Skeletal muscle tissue (tissue), 4 donors: ENCODE data around the gene RPS23. TPM values are rescaled to one million over a fixed set of nuclear protein-coding genes. Genes with fewer than 3 reads are reported as not detected.
A peak's percentile ranks its signal among the peaks of the same experiment; 100 is the strongest.

Experiments
- H3K27ac ChIP-seq: one replicate; pipeline ENCODE4 v1.7.0; 2013; ENCODE audit warnings: mild to moderate bottlenecking, low read depth, low read length, inconsistent platforms
- H3K27me3 ChIP-seq, 3 donors: one replicate each; pipeline ENCODE4 v1.7.0; 2013; ENCODE audit warnings: low read length in 3 of 3; ENCODE audit not compliant: control insufficient read depth in 3 of 3, insufficient read depth in 3 of 3
- H3K36me3 ChIP-seq, 3 donors: one replicate each; pipeline ENCODE4 v1.7.0; 2013; ENCODE audit warnings: low read length in 3 of 3; ENCODE audit not compliant: control insufficient read depth in 3 of 3, insufficient read depth in 3 of 3
- H3K4me1 ChIP-seq, 3 donors: one replicate each; pipeline ENCODE4 v1.7.0; 2013; ENCODE audit warnings: low read length in 3 of 3, mild to moderate bottlenecking in 3 of 3; ENCODE audit not compliant: control insufficient read depth in 3 of 3, insufficient read depth in 3 of 3
- H3K4me3 ChIP-seq, 3 donors: one replicate each; pipeline ENCODE4 v1.7.0; 2013; ENCODE audit warnings: low read length in 3 of 3
- H3K9ac ChIP-seq, 3 donors: one replicate each; pipeline ENCODE4 v1.7.0; 2013; ENCODE audit warnings: low read length in 3 of 3, mild to moderate bottlenecking in 3 of 3, moderate library complexity in 2 of 3, low read depth in 1 of 3
- H3K9me3 ChIP-seq, 3 donors: one replicate each; pipeline ENCODE4 v1.7.0; 2013; ENCODE audit warnings: low read length in 3 of 3; ENCODE audit not compliant: control insufficient read depth in 3 of 3
- total RNA-seq: library from RNA; depleted of rRNA; stranded (reverse); fragments of >200 nt; gene quantifications from one replicate; pipeline ENCODE4 v1.2.3, GENCODE V29; 2014
- donor health status: Osteomylitis.

The RPS23 gene
- total RNA-seq, 1 donor from 2014 or later: 9,051 TPM

DNA sequence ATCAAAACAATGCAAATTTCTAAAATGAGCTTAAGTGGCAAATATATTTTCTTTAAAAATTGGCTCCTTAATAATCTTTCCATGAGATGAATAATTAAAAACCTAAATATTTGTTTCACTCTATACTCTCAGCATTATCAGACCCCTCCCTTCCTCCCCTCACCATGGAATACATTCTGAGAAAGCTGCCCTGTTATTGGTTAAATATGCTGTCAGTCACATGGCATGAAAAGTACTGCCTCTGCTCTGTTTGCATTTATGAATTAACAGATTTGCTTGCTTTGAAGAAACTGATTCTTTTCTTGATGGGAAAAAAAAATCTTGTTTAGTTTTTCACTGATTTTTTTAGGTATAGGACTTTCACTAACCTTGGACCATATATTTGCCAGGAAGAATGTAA lies 17.0 kb upstream of the RPS23 start:
- H3K27me3 ChIP-seq: no peaks in the 10 kb centered on the region
- no peaks in the 10 kb centered on the region for H3K36me3 ChIP-seq
- no peak overlapping the region for H3K27ac ChIP-seq
- H3K4me1 ChIP-seq: peaks cover 0 to 4% (median 0%) of the 10 kb centered on the region in 3 donors
- no peak overlapping the region for H3K9ac ChIP-seq
- no peak overlapping the region for H3K4me3 ChIP-seq
- H3K9me3 ChIP-seq: no peaks in the 10 kb centered on the region

DNA sequence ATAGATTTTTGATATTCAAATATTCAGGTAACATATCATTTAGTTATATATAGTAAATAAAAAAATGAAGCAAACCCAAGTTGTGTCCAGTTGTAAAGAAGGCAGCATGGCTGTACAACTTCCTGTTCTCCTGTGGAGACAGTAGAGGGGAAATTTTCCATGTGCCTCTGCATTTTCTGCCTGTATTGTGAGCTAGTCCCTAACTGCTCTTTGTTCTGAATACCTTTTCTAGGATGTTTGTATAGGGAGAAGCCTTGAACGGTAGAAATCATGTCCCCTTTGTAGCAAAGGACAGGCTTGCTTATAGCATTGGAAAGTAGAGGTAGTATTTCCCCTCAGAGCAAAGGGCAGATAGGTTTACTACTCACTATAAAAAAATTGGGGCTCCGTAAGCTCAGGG lies 13.3 kb upstream of the RPS23 start:
- H3K9ac ChIP-seq: no peak overlapping the region
- peaks cover 0 to 4% (median 0%) of the 10 kb centered on the region in 3 donors for H3K4me1 ChIP-seq
- no peaks in the 10 kb centered on the region for H3K36me3 ChIP-seq
- no peak overlapping the region for H3K4me3 ChIP-seq
- H3K27me3 ChIP-seq: no peaks in the 10 kb centered on the region
- H3K27ac ChIP-seq: no peak overlapping the region
- no peaks in the 10 kb centered on the region for H3K9me3 ChIP-seq

- H3K4me3 ChIP-seq: no peak overlapping the region
- no peaks in the 10 kb centered on the region for H3K36me3 ChIP-seq
- no peak overlapping the region for H3K27ac ChIP-seq
- peaks cover 0 to 4% (median 0%) of the 10 kb centered on the region in 3 donors for H3K4me1 ChIP-seq
- H3K27me3 ChIP-seq: no peaks in the 10 kb centered on the region
- H3K9ac ChIP-seq: no peak overlapping the region
- H3K9me3 ChIP-seq: no peaks in the 10 kb centered on the region
Measured at GRCh38 chr5:82290908-82291307, 12.8 kb upstream of the RPS23 start.

GRCh38 chr5:82290005-82290404 lies 11.9 kb upstream of the RPS23 start:
- Histone ChIP-seq H3K4me1 (peaks cover 0 to 4% (median 0%) of the 10 kb centered on the region in 3 donors), H3K36me3 (no peaks in the 10 kb centered on the region), H3K27me3 (no peaks in the 10 kb centered on the region), H3K27ac (no peak overlapping the region), H3K4me3 (no peak overlapping the region), H3K9me3 (no peaks in the 10 kb centered on the region), H3K9ac (no peak overlapping the region)

DNA sequence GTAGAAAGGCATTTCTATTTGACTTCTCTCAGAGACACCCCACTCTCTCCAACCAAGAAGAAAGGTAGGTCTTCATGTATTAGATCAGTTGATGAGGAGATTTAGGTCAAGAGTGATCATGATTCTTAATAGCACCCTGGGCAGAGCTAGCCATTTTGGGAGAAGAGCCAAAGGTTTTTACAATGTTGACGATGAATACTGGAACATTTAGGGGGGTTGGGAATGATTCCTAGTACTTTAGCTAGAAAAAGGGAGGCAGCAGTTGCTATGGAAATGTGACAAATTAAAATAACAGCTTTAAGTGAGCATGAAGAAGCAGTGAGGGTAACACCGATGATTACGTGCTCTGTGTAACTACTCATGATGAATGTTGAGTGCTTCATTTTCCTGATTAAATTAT lies 9.5 kb upstream of the RPS23 start:
- H3K4me3 ChIP-seq: no peak overlapping the region
- H3K9ac ChIP-seq: no peak overlapping the region
- no peaks in the 10 kb centered on the region for H3K9me3 ChIP-seq
- no peaks in the 10 kb centered on the region for H3K36me3 ChIP-seq
- no peak overlapping the region for H3K27ac ChIP-seq
- no peaks in the 10 kb centered on the region for H3K27me3 ChIP-seq
- H3K4me1 ChIP-seq: peaks cover 0 to 4% (median 0%) of the 10 kb centered on the region in 3 donors

- H3K9ac ChIP-seq: no peak overlapping the region
- H3K27ac ChIP-seq: no peak overlapping the region
- H3K36me3 ChIP-seq: no peaks in the 10 kb centered on the region
- H3K4me1 ChIP-seq: no peaks in the 10 kb centered on the region
- no peaks in the 10 kb centered on the region for H3K9me3 ChIP-seq
- no peaks in the 10 kb centered on the region for H3K27me3 ChIP-seq
- H3K4me3 ChIP-seq: no peak overlapping the region
Measured at GRCh38 chr5:82285206-82285605, 7.1 kb upstream of the RPS23 start.

GRCh38 chr5:82283893-82284292 lies 5.7 kb upstream of the RPS23 start:
- H3K9me3 ChIP-seq: no peaks in the 10 kb centered on the region
- H3K27me3 ChIP-seq: no peaks in the 10 kb centered on the region
- H3K9ac ChIP-seq: no peak overlapping the region
- peaks cover 0 to 7% (median 7%) of the 10 kb centered on the region in 3 donors for H3K4me1 ChIP-seq
- H3K27ac ChIP-seq: no peak overlapping the region
- no peak overlapping the region for H3K4me3 ChIP-seq
- H3K36me3 ChIP-seq: no peaks in the 10 kb centered on the region

DNA sequence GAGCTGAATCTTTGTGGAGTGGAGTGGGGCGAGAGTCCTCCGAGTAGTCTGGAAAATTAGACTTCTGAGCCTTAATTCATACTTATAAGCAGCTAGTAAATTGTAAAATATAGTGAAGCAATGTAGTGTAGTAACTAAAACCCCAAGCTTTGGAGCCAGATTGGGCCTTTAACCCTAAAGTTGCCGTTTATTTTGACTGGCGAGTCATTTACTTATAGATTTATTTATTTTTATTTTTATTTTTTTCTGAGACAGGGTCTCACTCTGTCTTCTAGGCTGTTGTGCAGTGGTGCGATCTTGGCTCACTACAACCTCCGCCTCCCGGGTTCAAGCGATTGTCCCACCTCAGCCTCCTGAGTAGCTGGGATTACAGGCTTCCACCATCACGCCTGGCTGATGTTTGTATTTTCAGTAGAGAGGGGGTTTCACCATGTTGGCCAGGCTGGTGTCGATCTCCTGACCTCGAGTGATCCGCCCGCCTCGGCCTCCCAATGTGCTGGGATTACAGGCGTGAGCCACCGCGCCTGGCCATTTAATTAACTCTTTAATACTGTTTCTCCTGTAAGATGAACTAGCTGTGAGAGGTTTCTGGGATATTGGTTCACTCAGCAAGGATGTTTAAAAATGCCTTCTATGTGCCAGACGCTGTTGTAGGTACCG lies 687 bp upstream of the RPS23 start:
- H3K36me3 ChIP-seq: peaks cover 16 to 29% (median 24%) of the 10 kb centered on the region in 3 donors
- H3K4me1 ChIP-seq: peaks cover 11 to 19% (median 17%) of the 10 kb centered on the region in 3 donors
- no peaks in the 10 kb centered on the region for H3K9me3 ChIP-seq
- peak overlapping the region; percentile 88 to 94 (median 92) for H3K4me3 ChIP-seq
- peak overlapping the region; percentile 89 to 95 (median 92) for H3K9ac ChIP-seq
- no peaks in the 10 kb centered on the region for H3K27me3 ChIP-seq
- peak overlapping the region; percentile 81 for H3K27ac ChIP-seq

DNA sequence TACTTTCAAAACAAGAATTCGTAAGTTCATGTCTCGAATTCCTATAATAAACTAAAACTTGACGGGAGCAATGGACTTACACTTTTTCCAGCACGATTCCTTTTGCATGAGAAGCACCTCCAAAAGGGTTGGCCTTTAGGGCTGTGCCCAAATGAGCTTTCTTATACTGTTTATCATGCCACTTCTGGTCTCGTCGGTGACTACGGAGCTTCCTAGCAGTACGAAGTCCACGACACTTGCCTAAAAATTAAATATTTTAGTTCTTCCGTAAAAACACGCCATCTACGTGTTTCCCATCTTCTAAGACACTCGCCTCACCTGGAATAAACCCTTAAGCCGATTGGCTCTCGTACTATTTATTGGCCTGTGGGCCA lies 554 bp downstream of the RPS23 start:
- H3K9ac ChIP-seq: peak overlapping the region; percentile 89 to 95 (median 92)
- peak overlapping the region; percentile 88 to 94 (median 92) for H3K4me3 ChIP-seq
- H3K4me1 ChIP-seq: peaks cover 11 to 19% (median 17%) of the 10 kb centered on the region in 3 donors
- peak overlapping the region; percentile 81 for H3K27ac ChIP-seq
- no peaks in the 10 kb centered on the region for H3K27me3 ChIP-seq
- peaks cover 17 to 29% (median 26%) of the 10 kb centered on the region in 3 donors for H3K36me3 ChIP-seq
- no peaks in the 10 kb centered on the region for H3K9me3 ChIP-seq

DNA sequence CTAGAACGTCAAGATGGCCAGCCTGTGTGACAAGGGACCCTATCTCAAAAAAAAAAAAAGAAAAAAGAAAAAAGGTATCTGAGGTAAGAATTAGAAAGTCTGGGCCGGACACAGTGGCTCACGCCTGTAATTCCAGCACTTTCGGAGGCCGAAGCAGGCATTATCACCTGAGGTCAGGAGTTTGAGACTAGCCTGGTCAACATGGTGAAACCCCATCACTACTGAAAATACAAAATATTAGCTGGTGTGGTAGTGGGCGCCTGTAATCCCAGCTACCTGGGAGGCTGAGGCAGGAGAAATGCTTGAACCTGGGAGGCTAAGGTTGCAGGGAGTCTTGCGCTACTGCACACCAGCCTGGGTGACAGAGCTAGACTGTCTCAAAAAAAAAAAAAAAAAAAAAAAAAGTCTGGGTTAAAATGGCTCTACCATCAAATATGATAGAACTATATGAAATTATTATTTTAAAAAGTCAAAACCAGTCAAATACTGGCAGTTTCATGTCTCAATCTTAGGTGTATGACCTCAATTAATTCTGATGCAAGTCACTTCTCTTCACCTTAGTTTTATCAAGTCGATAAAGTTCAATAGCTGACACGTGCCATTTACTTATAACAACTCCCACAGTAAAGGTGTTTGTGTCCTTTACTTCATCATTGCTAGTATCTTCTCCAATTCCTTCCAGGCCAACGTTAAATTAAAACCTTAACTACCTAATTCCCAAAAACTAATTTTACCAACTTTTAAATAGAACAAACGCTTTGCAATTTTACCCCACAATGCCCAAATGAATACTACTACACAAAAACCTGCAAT lies 1.1 kb downstream of the RPS23 start:
- peak overlapping the region; percentile 81 for H3K27ac ChIP-seq
- peaks cover 11 to 19% (median 17%) of the 10 kb centered on the region in 3 donors for H3K4me1 ChIP-seq
- no peaks in the 10 kb centered on the region for H3K27me3 ChIP-seq
- peak overlapping the region; percentile 88 to 94 (median 92) for H3K4me3 ChIP-seq
- H3K9ac ChIP-seq: peak overlapping the region; percentile 89 to 95 (median 92)
- no peaks in the 10 kb centered on the region for H3K9me3 ChIP-seq
- H3K36me3 ChIP-seq: peaks cover 17 to 29% (median 26%) of the 10 kb centered on the region in 3 donors
